GM12872 (cell line): ENCODE measurements around the gene ECE2.

Experiments used
- TF ChIP-seq, protein P1 (sequence below): IDR thresholded peaks from 3 replicates; pipeline ENCODE4 v1.5.1; 2011; ENCODE audit warnings: low read depth, mild to moderate bottlenecking, low read length, moderate library complexity; ENCODE audit not compliant: insufficient read depth

The ECE2 gene

DNA sequence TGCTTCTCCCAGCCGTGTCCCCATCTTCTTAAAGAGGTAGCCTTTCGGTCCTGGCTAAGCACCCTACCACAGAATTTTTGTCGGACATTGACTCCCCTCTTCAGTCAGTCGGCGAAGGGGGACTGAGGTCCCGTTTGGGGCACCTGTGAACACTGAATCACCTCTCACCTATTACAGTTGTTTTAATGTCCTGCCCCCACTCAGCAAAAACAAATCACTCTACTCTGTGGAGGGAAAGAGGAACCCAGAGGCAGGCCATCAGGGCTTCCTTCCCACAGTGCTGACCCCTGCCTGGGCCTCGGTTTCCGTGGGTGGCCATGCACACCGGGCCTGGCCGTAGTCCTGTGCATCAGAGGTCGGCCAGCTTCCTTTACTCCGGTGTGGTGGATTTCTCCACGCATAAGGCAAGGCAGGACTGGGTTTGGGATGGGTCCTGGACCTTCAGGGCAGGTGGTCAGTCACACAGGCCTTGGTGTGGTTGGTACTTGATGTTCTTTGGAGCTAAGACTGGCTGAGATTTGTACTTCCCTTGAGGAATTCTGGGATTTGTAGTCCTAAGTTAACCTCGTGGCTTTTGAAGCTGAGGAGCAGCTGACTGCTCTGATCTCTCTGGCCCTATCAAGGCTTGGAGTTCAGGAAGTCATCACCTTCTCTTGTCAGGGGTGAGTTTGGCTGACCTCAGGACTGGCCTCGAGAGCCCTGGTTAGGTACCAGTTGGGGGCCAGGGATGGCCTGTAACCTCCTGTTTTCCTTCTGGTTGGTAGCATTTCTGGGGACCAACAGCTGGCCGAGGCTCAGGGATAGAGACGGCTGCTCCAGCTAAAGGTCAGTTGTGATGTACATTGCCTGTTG, 61.0 kb downstream of the ECE2 start:
- TF ChIP-seq, protein P1, sequence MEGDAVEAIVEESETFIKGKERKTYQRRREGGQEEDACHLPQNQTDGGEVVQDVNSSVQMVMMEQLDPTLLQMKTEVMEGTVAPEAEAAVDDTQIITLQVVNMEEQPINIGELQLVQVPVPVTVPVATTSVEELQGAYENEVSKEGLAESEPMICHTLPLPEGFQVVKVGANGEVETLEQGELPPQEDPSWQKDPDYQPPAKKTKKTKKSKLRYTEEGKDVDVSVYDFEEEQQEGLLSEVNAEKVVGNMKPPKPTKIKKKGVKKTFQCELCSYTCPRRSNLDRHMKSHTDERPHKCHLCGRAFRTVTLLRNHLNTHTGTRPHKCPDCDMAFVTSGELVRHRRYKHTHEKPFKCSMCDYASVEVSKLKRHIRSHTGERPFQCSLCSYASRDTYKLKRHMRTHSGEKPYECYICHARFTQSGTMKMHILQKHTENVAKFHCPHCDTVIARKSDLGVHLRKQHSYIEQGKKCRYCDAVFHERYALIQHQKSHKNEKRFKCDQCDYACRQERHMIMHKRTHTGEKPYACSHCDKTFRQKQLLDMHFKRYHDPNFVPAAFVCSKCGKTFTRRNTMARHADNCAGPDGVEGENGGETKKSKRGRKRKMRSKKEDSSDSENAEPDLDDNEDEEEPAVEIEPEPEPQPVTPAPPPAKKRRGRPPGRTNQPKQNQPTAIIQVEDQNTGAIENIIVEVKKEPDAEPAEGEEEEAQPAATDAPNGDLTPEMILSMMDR = no peak

DNA sequence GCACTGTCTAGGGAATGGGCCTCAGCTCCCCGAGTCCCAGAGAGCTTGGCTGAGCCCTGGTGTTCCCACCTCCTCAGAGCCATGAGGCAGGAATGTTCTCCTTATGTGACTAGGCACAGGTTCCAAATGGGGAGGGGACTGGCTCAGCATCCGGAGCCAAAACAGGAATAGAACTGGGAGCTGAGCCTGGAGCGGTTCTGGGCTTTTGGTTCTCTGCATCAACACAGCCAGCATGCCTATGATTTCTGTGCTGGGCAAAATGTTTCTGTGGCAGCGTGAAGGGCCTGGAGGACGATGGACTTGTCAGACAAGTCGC, 61.5 kb downstream of the ECE2 start, which contains the start of gene FAM131A:
Gene FAM131A (plus strand): TSS at position 202 of the 316 bp plus-strand sequence. CDS start 31 bp downstream, at position 233.
- TF ChIP-seq, protein P1 = no peak

DNA sequence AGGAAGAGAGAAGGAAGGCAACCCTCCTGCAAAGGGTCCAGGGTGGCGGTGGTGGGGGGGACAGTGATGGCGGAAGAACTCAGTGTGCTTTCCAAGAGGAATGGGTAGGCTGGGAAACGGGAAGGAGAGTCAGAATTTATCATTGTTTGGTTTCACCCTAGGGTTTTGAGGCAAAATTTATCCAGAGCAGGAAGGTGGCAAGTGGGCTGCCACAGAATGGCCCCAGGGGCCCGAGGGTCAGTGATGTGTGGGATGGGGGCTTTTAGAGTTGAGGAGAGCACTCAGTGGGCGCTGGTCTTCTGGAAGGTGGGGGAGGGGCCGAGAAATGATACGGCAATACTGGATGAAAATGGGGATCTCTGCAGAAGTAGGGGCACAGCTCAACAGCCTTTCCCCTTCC, 62.2 kb downstream of the ECE2 start:
- TF ChIP-seq, protein P1 = no peak

DNA sequence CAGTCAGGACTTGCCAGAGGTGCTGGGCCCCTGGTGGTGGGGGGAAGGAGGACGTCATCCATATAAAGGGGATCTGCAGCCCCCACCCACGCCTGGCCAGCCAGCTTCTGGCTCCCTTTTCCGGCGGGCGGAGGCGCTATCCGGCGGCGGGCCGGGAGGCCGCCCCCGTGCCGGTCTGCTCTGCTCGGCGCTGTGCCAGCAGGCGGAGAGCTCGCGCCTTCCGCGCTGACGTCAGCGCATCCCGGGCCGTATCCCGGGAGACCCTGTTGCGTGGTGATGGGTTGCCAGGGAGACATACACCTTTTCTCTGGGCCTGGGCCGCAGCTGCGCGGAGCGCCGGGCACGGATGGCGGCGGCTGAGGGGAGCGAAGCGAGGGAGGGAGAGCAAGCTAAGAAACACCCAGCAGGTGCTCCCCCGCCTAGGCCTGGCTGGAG, 62.7 kb downstream of the ECE2 start:
- TF ChIP-seq, protein P1 = no peak

DNA sequence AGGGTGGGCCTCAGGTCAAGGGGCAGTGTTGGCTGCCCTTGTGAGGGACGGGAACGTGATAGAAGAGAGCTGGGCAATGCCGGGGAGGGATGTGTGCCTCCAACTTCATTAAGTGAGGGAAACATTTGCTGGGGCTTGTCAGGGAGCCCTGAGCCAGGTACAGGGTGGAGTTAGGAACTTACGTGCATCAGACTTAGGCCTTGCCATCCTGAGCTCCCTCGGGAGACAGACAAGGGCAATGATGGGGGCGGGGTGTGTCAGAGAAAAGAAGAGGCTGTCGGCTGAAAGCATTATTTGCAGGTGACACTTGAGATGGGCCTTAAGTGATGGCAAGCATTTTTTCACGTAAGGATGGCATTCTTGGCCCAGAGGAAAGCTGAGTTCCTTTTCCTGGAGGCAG, 63.2 kb downstream of the ECE2 start:
- TF ChIP-seq, protein P1 = no peak

DNA sequence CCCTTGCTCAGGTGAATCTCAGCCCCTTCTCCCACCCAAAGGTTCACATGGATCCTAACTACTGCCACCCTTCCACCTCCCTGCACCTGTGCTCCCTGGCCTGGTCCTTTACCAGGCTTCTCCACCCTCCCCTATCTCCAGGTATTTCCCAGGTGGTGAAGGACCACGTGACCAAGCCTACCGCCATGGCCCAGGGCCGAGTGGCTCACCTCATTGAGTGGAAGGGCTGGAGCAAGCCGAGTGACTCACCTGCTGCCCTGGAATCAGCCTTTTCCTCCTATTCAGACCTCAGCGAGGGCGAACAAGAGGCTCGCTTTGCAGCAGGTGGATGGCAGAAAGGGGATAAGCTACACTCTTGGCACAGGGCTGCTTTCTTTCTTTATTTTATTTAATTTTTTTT, 66.1 kb downstream of the ECE2 start:
- TF ChIP-seq, protein P1 = no peak
